VCaP (cell line): ENCODE data around the gene ARVCF.

Source experiments
- H3K27ac ChIP-seq: fragments of 450-650 bp; 2 replicates; pipeline ENCODE4 v1.5.1; 2017
- CTCF ChIP-seq: fragments of 450-650 bp; conservative IDR thresholded peaks from 2 replicates; pipeline ENCODE4 v1.5.1; 2017; ENCODE audit warnings: mild to moderate bottlenecking, moderate library complexity

The ARVCF gene

GRCh38 chr22:20039683-20040325, 23.2 kb upstream of the ARVCF start:
- peak overlapping the region; percentile 89 for H3K27ac ChIP-seq
- no peak for TF ChIP-seq CTCF

- peak overlapping the region; percentile 89 for H3K27ac ChIP-seq
Observed at GRCh38 chr22:20038574-20038973, 22.0 kb upstream of the ARVCF start.

GRCh38 chr22:20037419-20037818, 20.8 kb upstream of the ARVCF start:
- H3K27ac ChIP-seq = no peak overlapping the region
- no peak for TF ChIP-seq CTCF

More at GRCh38 chr22:20038574-20038973, 22.0 kb upstream of the ARVCF start:
- 0 out of 2 replicates have a peak, but pooled peaks have one; percentile 18 for TF ChIP-seq CTCF

- no peak overlapping the region for H3K27ac ChIP-seq
- TF ChIP-seq CTCF = no peak
Observed at GRCh38 chr22:20036535-20037392, 20.1 kb upstream of the ARVCF start.

- no peak overlapping the region for H3K27ac ChIP-seq
- TF ChIP-seq CTCF = no peak
Observed at GRCh38 chr22:20036084-20036482, 19.5 kb upstream of the ARVCF start.

GRCh38 chr22:20035375-20036083, 18.9 kb upstream of the ARVCF start:
- no peak overlapping the region for H3K27ac ChIP-seq
- no peak for TF ChIP-seq CTCF

- H3K27ac ChIP-seq = no peak overlapping the region
Observed at GRCh38 chr22:20034143-20034542, 17.5 kb upstream of the ARVCF start.

More at GRCh38 chr22:20034143-20034542, 17.5 kb upstream of the ARVCF start:
- TF ChIP-seq CTCF = no peak
